GM21529 (cell line): ENCODE measurements around the gene FAR1.
"Not testable (repeated sequence)": the region's sequence is repeated elsewhere in the genome, so short reads cannot be mapped to it uniquely, and the experiment has no call there.

Experiments
- ATAC-seq: cut with Tn5 transposase; IDR thresholded peaks from one replicate; pipeline ENCODE4 v1.9.1; 2021; ENCODE audit not compliant: unreplicated experiment

Gene FAR1, protein sequence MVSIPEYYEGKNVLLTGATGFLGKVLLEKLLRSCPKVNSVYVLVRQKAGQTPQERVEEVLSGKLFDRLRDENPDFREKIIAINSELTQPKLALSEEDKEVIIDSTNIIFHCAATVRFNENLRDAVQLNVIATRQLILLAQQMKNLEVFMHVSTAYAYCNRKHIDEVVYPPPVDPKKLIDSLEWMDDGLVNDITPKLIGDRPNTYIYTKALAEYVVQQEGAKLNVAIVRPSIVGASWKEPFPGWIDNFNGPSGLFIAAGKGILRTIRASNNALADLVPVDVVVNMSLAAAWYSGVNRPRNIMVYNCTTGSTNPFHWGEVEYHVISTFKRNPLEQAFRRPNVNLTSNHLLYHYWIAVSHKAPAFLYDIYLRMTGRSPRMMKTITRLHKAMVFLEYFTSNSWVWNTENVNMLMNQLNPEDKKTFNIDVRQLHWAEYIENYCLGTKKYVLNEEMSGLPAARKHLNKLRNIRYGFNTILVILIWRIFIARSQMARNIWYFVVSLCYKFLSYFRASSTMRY

GRCh38 chr11:13668102-13668956 lies at the start of gene FAR1:
Gene FAR1 (plus strand): TSS chr11:13668668. CDS start chr11:13694766, 26,098 bp downstream.
- peak; percentile 87 for ATAC-seq

GRCh38 chr11:13620063-13620462 lies 48.4 kb upstream of the FAR1 start:
- ATAC-seq, result no peak

- ATAC-seq, result not testable (repeated sequence)
These were observed 41.6 kb upstream of the FAR1 start for GRCh38 chr11:13626818-13627217.

DNA sequence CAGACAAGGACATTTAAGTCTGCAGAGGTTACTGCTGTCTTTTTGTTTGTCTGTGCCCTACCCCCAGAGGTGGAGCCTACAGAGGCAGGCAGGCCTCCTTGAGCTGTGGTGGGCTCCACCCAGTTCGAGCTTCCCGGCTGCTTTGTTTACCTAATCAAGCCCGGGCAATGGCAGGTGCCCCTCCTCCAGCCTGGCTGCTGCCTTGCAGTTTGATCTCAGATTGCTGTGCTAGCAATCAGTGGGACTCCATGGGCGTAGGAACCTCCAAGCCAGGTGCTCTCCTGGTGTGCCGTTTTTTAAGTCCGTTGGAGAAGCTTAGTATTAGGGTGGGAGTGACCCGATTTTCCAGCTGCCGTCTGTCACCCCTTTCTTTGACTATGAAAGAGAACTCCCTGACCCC lies 39.8 kb upstream of the FAR1 start:
- ATAC-seq, result not testable (repeated sequence)

GRCh38 chr11:13629779-13630178 lies 38.7 kb upstream of the FAR1 start:
- ATAC-seq, result no peak

GRCh38 chr11:13635290-13635689 lies 33.2 kb upstream of the FAR1 start:
- ATAC-seq, result no peak

DNA sequence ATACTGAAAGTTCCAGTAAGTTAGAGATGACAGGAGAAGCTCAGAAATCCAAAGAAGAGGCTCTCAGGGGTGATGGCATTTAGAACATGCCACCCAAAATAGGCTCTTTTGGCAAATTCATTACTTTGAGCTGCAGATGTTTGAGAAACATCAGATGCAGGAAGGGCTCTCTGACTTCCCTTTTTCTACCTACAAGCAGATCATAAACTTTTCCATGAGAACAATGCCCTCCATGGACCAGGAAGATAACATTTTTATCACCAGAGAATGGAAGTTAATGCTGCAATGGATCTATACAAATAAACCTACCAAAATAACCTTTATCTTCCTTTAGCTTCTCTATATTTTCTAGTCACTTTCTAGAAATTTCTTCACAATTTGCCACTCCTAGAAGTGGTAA lies 32.7 kb upstream of the FAR1 start:
- ATAC-seq, result no peak

DNA sequence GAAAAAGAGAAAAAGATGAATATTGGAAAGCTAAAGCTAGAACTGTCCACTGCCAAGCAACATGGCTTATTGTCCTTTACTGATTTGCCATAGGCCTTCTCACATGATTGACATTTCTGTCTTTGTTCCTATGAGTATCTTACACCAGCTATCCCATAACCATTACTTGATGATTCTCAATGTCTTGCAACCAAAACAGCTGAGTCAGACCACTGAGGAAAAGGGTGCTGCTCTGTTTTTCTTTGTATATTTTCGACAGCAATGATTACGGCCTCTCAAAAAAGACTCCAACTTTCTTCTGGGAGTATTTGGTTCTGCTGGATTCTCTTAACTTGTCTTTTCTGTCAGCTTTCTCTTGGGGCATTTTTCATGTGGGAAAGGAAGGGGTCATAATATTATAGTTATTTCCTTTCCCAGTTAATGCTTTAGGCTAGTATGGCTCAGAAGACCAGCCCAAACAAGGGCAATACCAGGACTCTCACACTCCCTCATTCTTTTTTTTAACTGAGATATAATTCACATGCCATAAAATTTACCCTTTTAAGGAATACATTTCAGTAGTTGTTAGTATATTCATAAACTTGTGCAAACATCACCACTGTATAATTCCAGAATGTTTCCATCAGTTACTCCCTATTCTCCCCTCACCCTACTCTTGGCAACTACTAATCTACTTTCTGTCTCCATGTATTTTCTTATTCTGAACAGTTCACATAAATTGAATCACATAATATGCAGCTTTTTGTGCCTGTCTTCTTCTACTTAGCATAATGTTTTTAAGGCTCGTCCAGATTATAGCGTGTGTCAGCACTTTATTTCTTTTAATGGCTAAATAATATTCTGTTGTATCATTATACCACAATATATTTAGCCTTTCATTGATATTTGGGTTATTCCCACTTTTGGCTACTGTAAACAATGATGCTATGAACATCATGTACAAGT lies 31.1 kb upstream of the FAR1 start:
- ATAC-seq, result no peak

- no peak for ATAC-seq
These were observed 30.0 kb upstream of the FAR1 start for GRCh38 chr11:13638422-13638821.

DNA sequence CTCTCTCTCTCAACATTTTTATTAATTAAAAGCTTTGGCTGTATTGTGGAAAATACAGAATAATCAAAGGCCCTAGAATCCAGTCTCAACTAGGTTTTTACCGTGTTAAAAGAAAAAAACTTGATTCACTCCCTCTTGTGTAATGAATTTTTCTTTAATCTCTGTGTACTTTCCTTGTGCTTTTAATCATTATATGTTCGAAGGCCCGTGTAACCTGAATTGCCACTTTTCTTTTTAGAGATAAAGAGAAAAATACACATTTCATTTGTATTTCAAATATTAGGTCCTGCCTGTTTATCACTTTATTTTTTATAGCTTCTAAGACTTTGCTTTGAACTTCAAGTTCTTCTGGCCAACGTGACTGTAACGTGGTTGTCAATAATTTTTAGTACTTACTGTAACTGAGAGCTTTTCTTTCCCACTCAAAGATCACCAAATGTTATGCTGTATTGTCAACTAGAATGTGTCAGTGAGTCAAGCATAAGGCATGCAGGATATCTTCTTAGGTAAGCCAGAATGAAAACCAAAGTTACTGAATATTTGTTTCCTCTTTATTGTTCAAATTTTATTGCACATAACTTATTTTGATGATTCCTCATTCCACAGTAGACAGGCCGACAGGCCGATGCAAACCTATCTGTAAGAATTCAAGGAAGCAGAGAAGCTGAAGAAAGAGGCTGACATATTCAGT lies 23.3 kb upstream of the FAR1 start:
- no peak for ATAC-seq

DNA sequence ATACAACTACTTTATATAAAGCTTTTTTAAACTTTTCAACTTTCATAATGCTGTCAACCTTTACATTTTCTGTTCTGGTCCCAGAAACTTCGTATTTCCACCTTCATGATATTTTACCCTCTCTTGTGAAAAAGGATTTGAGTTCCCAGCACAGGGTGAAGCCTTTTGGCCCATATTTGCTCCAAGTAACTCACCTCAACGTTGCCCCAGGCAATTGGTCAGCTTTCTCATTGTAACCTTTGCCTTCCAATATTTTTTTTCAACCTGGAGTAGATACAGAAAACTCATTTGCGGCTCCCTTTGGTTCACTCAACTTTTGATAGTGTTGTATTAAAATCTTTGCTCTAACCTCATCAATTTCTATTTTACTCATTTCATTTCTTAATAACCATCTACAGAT lies 21.1 kb upstream of the FAR1 start:
- ATAC-seq, result no peak

GRCh38 chr11:13649619-13650018 lies 18.8 kb upstream of the FAR1 start:
- ATAC-seq, result no peak

GRCh38 chr11:13651515-13651914 lies 17.0 kb upstream of the FAR1 start:
- ATAC-seq, result not testable (repeated sequence)

GRCh38 chr11:13661074-13661623 lies 7.3 kb upstream of the FAR1 start:
- no peak for ATAC-seq

DNA sequence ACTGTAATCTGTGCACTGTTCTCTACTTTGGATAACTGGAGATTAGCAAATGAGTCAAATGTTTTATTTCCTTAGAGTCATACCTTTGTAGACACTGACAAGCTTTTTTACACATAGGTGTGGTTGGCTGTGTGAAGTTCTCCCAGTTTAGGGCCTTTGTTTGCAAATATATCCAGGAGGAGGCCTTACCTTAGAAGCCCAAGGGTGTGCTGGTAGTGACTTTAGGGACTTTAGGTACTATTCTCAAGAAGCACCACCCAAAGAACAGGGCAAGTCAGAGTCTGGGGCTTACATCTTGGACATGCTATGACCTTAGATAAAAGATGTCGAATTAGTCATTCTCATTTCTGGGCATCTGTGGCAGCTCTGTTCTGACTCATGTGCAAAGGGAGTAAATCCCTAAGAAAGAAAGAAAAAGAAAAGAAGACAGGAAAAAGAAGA lies 4.8 kb upstream of the FAR1 start:
- ATAC-seq, result no peak

DNA sequence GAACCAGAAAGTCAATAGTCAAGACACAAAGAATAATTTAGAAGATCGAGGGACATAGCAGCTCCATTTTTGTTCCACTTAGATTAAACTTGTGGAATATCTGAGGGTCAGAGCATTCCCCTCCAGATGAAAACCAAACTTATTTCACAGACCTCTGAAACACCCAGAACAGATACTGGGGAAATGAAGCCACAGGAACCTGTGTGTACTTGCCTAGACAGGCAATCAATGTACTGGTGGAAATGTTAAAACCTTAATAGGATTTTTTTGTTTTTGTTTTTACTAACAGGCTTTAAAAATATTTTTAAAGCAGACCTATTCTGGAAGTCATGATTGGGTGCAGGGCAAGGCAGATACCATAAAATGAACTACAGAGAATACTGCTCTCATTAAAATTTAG lies 4.1 kb upstream of the FAR1 start:
- ATAC-seq, result no peak

GRCh38 chr11:13666708-13667107 lies 1.8 kb upstream of the FAR1 start:
- no peak for ATAC-seq

- no peak for ATAC-seq
These were observed 1.2 kb upstream of the FAR1 start for GRCh38 chr11:13667245-13667644.

DNA sequence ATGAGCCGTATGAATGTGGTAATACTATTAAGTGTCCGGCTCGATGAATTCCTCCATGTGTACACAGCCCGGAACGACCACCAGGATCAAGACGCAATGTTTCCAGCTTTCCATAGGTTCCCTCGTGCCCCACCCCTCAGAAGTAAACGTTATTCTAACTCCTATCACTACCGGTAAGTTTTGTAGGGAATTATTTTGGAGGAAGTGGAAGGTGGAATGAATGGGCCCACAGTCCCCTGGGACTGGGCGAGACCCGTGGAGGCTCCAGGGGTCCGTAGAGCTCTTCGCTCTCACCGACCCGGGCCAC lies 720 bp upstream of the FAR1 start:
- ATAC-seq, result no peak

- peak; percentile 15 for ATAC-seq
These were observed 571 bp downstream of the FAR1 start for GRCh38 chr11:13668957-13669521.
